HG03565 (cell line): ENCODE results near the gene LMTK3.

ENCODE experiments used
- ATAC-seq: cut with Tn5 transposase; IDR thresholded peaks from one replicate; pipeline ENCODE4 v1.9.1; 2021; ENCODE audit warnings: mild to moderate bottlenecking, moderate library complexity; ENCODE audit not compliant: unreplicated experiment

The LMTK3 gene, protein sequence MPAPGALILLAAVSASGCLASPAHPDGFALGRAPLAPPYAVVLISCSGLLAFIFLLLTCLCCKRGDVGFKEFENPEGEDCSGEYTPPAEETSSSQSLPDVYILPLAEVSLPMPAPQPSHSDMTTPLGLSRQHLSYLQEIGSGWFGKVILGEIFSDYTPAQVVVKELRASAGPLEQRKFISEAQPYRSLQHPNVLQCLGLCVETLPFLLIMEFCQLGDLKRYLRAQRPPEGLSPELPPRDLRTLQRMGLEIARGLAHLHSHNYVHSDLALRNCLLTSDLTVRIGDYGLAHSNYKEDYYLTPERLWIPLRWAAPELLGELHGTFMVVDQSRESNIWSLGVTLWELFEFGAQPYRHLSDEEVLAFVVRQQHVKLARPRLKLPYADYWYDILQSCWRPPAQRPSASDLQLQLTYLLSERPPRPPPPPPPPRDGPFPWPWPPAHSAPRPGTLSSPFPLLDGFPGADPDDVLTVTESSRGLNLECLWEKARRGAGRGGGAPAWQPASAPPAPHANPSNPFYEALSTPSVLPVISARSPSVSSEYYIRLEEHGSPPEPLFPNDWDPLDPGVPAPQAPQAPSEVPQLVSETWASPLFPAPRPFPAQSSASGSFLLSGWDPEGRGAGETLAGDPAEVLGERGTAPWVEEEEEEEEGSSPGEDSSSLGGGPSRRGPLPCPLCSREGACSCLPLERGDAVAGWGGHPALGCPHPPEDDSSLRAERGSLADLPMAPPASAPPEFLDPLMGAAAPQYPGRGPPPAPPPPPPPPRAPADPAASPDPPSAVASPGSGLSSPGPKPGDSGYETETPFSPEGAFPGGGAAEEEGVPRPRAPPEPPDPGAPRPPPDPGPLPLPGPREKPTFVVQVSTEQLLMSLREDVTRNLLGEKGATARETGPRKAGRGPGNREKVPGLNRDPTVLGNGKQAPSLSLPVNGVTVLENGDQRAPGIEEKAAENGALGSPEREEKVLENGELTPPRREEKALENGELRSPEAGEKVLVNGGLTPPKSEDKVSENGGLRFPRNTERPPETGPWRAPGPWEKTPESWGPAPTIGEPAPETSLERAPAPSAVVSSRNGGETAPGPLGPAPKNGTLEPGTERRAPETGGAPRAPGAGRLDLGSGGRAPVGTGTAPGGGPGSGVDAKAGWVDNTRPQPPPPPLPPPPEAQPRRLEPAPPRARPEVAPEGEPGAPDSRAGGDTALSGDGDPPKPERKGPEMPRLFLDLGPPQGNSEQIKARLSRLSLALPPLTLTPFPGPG (N-terminal part only)

DNA sequence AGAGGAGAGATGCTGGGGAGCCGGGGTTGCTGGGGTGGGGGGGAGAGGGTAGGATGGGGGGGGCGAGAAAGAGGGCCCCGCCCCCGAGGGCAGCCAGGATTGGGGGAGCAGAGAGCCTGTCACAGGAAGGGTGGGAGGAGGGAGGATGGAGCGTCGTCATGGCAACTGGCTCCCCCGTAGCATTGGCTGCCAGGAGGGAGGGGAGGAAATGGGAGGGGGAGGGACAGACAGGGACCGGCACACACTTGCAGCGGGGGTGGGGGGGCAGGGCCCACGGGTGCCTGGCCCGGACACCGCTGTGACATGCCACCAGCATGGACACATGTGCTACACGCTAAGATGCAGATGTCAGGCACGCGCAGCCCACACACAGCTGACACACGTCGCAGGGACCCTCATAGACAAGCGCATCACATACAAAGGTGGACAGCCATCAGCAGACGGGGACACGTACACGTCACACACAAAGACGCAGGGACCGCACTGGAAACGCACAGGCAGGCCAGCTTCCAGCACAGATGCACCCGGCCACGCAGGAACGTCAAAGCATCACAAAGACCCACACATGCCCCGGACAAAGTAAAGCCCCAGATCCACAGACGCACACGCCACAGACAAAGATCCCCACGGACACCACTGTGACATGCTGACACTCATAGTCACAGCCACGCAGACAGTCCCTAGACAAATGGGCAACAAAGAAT, at the start of gene LMTK3:
Gene LMTK3 (minus strand): TSS at position 36 of the 704 bp plus-strand sequence. CDS start 259 bp downstream, outside the sequence.
- ATAC-seq: no peak

DNA sequence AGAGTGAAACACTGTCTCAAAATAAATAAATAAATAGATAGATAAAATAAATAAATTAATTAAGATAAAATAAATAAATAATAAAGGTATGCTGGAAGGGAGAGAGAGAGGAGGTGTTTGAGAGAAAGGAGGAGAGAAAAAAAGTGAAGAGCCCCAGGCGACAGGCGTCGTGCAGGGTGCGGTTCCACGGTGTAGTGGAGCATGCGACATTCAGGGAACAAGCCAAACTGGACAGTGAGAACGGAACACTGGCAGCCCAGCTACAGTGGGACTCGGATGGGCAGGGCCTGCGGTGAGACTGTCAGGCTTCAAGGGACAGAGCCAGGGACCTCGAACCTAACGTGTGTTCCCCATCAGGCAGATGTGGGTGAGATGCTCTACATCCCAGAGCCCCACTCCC, 49.8 kb upstream of the LMTK3 start:
- no peak for ATAC-seq

DNA sequence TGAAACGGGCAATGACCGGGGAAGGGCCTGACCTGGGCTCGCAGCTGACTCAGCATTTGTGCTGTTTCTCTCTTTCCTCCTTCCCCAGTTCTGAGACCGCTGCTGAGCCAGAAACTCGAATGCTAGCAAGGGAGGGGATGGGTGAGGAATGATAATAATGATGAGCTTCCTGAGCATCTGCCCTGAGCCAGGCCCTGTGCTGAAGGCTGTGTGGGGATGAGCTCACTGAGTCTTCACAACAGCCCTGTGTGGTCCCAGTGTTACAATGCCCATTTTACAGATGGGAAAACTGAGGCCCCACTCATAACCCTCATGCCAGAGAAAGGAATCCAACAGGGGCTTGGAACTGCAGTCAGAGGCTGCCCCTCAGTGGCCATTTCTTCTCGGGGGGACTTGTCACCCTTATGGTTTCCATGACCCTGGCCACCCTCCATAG, 48.5 kb upstream of the LMTK3 start:
- no peak for ATAC-seq

DNA sequence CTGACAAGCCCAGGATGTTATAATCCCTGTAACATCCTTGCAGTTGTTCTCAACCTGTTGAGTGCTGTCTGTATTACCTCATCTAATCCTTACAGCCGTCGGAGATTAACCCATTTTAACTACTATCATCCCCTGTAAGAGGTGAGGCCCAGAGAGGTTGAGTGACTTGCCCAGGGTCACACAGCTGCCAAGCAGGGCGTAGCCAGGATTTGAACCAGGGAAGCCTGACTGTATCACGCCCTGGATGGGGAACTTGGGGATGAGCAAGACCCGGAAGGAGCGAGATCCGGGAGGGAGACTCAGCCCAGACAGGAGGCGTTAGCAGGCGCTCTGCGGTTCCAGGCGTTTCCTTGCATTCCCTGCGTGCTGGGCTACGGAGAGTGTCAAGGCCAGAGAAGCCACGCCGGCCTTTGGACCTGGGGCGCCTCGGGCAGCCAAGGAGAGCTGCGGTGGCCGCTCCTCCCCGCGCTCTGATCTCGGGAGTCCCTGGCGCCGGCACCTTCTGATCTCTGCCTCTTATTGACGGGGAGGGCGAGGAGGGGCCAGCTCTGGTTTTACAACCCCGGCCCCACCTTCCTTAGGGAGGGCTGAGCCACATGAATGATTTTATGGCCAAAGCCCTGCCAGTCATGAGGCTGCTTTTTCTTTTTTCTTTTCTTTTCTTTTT, 46.5 kb upstream of the LMTK3 start:
- ATAC-seq: no peak

DNA sequence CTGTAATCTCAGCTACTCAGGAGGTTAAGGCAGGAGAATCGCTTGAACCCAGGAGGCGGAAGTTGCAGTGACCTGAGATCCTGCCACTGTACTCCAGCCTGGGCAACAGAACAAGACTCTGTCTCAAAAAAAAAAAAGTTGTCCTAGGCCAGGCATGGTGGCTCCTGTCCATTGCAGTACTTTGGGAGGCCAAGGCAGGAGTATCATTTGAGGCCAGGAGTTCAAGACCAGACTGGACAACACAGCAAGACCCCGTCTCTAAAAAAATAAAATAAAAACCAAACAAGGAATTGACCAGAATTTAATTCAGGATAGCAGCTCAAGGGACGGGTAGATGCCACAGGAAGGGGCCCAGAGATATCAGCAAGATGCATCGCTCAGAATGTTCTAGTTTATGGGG, 45.2 kb upstream of the LMTK3 start:
- ATAC-seq: no peak

DNA sequence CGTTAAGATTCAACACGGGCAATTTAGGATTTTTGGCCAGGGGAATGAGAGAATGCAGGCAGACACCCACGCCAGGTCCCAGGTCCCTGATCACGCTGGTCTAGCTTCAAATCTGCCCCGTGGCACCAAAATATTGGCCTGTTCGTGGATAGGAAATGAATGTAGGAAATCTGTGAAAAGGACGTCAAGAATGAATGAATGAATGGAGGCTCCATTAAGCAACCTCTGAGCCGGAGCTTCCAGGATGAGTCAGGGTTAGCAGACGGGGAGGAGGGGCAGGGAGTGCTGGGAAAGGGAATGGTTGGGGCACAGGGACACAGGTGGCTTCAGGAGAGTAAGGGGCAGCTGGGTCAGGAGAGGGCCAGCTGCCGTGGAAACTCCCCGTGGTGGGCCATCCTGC, 44.5 kb upstream of the LMTK3 start:
- no peak for ATAC-seq

DNA sequence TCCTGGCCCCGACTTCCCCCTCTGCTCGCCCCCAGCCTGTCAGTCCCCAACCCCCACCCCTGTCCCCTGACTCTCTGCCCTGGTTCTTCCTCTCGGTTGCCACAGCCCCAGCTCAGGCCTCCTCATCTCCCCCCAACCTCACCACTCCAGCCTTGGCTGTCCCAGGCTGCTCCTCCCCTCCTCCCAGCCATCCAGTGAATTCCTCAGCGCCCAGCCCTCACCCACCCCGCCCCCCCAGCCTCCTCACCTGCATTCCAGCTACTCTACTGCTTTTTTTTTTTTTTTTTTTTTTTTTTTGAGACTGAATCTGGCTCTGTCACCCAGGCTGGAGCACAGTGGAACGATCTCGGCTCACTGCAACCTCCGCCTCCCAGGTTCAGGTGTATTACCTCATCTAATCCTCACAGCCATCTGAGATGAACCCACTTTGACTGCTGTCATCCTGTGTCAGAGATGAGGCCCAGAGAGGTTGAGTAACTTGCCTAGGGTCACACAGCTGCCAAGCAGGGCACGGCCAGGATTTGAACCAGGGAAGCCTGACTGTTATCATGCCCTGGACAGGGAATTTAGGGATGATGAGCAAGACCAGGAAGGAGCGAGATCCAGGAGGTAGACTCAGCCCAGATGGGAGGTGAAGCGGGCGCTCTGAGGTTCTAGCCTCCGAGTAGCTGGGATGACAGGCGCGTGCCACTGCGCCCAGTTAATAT, 42.9 kb upstream of the LMTK3 start:
- ATAC-seq: no peak

DNA sequence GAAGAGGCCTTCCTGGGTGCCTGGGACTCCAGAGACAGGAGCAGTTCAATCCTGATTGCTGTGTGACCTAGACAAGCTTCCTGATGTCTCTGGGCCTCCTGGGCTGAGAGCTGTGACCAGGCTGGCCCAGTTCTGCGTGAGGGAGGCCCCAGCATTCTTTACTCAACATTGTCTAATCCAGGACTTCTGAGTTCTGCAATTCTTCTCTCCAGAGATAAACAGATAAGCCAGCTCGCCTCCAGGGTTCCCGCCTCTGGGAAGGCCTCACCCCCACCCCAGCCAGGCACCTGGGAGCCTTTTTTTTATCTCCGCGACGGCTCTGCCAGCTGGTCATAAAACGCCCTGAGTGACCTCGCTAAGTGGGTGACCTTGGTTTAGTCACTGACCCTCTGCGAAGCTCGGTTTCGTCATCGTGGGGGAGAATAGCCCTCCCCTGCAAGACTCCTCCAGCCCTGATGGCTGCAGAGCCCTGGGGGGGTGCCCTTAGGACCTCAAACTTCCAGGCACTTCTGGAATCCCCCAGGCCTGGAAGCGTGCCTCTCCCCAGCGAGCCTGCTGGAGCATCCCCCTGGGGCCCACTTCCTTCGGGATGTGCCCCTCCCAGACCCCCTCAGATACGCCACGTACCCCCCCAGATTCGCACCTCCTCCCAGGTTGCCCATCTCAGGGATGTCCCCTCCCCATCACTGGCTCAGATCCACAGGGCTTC, 42.2 kb upstream of the LMTK3 start:
- ATAC-seq: no peak

DNA sequence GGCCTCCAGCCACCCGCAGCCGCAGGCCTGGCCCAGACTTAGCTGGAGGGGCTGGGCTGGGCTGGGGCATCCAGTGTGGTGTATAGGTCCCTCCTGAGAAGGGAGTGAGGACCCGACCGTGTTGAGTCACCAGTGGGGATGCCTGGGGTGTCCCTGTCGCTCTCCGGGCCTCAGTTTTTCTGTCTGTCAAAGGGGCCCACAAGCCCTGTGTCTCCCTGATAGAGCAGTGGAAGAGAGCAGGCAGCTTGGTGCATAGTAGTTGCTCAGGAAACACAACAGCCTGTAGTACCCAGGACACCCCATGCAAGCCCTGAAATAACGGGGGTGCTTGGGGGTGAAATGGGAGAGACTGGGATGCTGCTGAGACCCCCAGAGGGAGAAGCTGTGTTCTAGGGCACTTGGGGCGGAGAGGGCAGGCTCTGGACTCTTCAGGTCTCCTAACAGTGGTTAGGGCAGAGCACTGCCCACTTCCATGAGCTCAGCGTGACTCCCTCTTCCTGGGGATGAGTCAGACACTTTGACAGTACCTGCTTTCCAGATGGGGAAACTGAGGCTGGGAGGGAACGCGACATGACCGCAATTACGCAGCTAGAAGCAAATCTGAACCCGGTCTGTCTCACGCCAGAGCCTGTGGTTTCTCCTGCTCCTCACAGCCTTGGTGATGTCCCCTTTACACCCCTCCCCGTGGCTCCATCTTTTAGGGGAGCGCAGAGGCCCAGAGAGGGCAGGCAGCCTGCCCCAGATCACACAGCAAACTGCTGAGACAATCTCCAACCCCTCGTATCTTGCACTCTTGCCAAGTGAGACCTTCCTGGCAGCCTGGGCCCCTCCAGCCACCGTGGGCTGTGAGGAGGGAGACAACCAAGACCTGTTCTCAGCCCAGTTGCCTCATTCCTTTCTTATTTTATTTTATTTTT, 41.0 kb upstream of the LMTK3 start:
- no peak for ATAC-seq

DNA sequence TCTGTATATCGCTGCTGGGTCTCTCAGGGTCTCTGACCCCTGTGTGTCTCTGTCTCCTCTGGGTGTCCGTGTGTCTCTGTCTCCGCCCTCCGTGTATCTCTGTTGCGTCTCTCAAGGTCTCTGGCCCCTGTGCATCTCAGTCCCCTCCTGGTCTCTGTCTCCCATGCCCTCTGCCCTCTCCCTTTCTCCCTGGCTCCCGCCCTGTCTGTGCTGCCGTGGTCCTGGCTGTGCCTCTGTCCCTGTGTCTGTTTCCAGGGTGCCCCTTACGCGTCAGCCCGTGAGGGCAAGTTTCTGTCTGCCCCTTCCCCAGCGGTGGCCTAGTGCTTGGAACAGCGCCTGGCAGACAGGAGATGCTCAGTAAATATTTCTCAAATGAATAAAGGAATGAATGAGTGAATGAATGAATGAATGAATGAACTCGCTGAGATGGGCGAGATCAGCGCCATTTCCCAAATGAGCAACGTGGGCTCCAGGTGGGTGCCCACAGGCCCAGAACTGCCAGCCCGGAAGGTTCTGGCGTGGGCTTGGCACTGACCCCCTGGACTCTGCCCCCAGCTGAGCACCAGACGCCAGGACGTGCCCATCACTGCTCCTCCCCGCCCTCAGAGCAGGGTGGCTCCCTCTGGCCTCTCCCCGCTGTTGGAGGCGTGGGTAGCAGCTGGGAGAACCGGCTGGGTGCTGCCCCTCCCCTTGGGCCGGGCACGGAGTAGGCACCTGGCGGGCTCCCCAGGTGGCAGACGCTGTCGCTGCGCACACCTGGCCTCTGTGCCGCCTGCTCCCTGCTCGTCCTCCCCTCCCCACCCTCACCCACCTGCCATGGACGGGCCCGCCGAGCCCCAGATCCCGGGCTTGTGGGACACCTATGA, 40.0 kb upstream of the LMTK3 start, which contains the start of gene SULT2B1:
Gene SULT2B1 (plus strand): TSS at position 736 of the 866 bp plus-strand sequence. CDS start 81 bp downstream, at position 817.
- ATAC-seq: no peak

DNA sequence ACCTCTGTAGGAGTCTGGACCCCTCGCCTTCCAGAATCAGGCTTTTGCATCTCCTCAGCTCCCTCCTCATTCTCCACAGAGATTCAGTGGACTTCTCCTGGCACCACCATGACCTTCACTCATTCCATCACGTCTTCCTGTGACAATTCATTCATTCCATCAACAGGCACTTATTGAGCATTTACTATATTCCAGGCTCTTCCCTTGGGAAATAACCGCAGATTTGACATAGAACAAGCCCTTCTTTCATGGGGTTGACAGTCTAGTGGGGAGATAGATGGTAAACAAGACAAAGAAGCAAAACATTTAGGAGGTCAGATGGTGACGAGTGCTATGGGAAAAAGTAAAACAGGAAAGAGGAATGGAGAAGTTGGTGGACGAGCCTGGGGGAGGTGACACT, 37.7 kb upstream of the LMTK3 start:
- ATAC-seq: no peak

DNA sequence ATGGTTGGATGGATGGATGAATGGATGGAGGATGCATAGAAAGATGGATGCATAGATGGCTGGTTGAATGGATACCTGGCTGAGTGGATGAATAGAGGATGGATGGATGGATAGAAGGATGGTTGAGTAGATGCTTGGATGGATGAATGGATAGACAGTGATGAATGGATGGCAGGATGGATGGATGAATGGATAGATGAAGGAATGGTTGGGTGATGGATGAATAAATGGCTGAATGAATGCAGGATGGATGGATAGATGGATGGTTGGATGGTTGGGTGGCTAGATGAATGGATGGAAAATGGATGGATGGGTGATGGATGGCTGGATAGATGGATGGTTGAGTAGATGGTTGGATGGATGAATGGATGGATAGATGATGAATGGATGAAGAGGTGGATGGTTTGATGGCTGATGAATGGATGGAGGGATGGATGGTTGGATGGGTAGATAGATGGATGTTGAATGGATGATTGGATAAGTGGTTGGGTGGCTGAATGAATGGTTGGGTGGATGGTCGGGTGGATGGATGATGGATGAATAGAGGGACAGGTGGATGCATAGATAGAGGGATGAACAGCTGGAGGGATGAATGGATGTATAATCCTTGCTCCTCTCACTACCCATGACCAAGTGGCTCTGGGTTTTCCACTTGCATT, 36.7 kb upstream of the LMTK3 start:
- no peak for ATAC-seq

DNA sequence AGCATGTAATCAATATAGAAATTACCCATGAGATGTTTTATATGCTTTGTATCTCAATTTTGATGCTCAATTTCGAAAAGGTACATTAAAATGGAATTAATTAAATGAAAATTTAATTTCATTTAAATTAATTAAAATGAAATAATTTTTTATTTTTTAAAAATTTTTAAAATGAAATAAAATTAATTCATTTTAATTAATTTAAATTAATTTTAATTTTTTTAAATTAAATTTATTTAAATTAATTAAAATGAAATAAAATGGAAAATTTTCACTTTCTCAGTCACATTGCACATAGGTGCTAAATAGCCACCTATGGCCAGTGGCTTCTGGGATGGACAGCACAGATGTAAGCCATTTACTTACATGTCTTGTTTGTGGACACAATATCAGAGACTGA, 36.1 kb upstream of the LMTK3 start:
- no peak for ATAC-seq

DNA sequence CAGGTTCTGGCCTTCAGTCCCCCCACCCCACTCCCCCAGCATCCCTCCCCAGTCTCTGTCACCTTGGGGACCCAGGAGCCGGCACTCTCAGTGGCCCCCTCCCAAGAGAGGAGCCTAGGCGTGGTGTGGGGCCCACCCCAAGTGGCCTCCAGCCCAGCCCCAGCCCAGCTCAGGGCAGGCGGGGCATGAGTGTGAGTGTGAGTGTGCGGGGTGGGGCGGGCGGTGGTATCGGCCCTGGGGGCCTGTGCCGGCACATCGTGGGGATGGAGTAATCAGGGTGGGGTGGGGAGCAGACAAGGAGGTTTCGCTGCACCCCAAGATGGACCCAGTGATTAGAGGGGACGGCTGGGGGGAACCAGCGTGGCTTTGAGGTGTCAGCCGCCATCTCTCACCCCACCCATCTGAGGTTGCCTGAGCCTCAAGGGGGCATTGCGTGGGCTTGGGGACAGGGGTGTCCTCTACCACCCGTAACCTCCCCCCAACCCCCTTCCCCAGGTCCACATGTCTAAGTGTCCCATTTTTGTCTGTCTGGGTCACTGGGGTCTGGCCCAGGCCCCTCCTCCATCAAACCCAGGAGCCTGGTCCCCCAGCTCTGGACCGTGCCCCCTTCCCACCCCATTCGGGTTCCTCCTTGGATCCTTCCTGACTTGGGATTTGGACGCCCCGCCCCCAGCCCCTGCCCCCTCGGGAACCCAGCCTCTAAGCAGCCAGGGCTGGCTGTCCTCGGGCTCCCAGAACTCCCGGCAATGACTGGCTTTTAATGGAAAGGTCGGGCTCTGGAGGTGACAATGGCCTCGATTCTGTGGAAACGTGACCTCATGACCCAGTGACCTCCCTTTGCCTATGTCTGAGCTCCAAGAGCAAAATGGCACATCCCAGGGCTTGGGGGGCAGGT, 33.5 kb upstream of the LMTK3 start:
- no peak for ATAC-seq

DNA sequence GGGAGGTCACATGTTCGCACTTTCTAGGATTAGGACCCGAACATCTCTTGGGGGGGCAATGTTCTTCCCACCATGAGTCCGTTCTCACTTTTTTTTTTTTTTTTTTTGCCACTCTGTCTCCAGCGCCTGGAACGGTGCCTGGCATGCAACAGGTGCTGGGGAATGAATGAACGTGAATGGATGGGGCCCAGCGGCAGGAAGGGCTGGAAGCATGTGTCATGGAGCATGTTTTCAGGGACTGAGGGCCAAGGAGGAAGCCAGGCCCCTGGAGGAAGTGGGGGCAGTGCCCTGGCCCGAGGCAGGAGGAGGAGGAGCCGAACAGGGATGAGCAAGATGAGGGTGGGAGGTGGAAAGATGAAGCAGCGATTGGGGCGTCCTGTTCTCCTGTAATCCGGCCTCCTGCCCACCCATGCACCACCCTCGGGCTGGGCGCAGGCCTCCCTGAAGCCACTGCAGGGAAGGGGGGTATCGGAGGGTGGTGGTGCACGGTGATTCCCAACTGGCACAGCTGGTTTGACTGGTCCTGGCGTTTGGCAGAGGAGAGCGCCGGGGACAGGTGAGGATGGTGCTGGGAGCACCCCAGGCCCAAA, 31.6 kb upstream of the LMTK3 start:
- no peak for ATAC-seq
